ENCODE data around the gene NCDN.

Gene NCDN

DNA sequence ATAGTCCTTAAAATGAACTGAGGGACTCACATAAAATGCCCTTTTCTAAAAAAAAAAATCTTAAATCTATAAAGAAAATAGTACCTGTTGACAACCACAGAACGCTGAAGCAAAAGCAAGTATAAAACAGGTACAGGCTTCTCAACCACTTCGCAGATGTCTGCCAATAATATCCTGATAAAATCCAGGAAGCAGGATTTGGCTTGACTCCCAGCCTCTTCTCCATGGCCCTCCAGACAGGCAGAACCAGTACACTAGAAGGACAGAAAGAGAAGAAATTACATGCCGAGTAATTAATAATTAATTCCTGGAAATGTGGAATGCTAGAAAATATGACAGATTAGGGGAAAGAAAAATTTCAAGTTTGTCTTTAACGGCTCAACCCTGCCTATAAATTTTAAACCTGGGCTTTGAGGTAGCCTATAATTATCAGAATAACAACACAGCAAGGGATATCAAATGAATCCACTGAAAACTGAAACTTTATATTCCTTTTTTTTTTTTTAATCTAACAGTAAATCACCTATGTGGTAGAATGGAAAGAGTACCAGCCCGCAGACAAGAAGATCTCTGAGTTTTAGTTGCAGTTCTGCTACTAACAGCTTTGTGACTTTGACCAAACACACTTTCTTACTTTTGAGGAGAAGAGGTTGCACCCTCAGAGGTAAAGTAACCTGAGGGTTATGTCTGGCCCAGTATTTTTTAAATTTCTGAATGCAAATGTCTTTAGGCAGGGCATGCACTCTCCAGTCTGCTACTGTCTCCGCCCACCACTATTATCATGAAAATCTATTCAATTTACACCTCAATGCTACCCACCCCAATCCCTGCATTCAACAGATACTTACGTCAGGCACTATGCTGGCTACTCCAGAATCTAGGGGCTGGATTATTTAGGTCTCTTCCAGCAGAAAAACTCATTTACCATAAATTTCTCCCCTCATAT is 3.1 kb upstream of the NCDN start:
- DNase-seq: no peak

DNA sequence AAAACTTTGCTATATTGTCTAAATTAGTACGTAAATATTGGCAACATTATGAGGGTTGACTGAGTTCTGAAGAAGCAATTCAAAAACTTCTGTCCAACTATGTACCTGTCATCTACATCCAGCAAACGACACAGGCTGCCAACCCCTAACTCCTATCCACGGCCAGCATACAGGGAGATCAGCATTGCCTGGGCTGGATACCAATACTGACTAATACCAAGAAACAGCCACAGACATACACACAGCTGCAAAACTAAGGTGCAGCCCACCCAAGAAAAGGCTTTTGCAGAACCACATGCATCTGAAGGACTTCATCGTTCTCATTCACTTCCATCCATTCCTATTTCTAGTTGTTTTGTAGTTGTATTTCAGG is 2.4 kb upstream of the NCDN start:
- DNase-seq: no peak

DNA sequence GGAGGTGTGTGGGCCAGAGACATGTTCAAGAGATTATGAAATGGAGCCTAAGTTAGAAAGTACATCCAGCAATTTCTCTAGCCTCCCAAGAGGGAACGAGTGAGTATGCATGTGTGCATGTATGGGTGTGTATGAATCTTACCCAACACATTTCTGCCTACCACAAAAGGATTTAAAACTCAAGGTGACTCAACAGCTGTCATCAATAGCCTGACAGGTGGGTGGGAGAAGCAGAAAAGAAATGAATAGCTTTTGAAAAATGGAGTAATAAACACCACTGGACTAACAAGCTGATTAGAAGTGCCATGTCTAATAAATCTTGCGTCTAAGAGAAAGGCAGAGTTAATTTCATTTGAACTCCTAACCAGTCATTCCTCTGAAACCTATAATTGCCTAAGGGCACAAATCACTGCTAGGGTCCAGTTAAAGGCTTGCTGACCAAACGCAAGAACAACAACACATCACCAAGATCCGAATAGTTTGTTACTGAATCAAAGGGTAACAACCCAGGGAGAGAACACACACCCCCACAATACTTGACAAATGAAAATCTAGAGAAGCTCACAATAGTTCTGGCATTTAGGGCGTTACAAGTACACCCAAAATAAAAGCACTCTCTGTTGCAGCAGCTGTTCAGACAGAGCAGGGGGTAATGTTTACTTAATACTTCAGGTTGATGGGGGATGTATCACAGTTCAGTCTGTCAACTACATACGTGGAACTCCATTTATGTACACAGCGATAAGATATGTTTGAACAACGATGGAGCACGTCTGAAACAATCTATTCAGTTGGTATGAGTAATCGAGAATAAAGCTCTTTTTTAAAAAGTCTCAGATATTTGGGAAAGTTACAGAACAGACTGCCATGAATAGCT is 1.8 kb upstream of the NCDN start:
- DNase-seq: no peak

DNA sequence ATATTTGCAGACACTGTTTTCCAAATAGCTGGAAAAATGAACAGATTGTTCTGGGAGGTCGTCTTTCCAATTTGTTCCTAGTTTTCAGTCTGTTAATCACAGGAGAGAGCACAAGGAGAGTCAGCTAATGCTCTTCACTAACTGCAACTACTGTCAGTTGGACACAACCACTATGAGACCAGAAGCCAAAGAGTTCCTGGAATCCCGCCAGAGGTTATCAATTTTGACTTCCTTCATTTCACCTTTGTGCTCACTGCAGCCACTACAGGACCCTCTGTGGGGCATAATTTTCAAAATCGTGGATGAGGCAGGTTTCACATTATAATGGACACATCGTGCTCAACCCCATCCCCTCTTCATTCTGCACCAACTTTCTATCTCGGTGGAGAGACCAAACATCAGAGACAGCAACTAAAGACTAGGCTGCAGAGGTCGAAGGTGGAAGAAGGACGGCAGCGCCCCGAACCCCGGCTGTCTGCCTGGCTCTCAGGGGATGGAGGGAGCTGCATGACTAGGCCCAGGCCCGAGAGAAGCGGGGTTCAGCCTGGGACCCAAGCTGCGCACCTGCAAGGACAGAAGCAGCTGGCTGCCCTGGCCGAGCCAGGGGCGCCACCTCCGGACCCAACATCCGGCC is 998 bp upstream of the NCDN start:
- DNase-seq: no peak

DNA sequence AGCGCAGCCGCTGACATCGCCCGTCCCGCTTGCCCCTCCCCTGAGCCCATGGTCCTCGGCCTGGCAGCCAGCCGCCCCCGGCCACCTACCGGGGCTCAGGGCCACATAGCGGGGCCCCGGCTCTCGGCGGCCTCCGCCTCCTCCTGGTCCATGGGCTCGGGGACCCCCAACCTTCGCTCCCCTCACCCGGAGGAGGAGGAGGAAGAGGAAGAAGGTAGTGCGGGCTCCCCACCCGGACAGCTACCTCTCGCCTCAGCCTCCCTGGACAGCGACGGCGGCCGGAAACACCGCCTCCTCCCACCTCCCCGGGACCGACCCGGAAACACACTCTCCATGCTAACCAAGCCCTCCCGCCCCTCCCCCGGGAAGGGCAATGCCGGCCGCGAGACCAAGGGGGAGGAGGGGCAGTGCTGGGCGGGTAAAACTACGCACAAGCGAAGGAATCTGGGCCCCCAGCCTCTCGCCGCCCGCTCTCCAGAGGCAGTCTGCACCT is 435 bp upstream of the NCDN start, which contains the start of gene KIAA0319L:
Gene KIAA0319L, minus strand, starts transcription at position 286 of the 493 bp plus-strand sequence. CDS start 2,912 bp downstream, outside the sequence.
- DNase-seq: peak; percentile 48 to 89 (median 79)

DNA sequence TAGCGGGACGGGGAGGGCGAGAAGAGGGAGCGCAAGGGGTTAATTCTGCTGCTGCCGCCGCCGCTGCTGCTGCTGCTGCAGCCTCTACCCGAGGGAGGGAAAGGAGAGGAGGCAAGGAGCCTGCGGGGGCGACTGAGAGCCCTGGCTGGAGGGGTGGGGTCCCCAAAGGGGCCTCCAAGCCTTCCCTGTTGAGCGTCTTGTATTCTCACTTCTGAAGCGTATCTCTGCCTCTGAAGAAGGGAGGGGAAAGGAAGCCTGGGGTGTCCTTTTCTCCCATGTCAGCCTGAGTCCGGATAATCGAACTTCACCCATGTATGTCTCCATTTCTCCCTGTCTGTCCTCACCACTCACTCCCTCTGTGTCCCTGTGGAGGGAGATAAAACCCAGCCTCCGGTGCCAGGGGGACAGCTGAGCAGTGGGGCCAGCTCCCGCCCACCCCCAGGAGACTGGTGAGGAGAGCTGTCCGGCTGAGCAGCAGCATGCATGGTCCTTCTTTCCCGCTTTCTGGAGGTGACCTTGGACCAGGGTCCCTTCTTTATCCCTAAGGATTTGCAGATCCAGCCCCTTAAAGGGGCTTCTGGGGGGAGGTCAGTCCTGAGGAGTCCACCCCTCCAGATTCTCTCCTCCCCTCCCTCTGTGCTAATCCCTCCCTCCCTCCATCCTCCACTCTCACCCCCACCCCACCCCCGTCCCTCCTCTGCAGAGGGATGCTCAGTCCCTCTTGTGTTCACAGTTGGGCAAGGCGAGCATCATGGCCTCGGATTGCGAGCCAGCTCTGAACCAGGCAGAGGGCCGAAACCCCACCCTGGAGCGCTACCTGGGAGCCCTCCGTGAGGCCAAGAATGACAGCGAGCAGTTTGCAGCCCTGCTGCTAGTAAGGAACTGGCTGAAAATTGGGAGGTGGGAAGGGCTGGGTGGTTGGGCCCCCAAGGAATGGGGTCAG is 1.0 kb downstream of the NCDN start:
- DNase-seq: peak in 1 of 3 donors; percentile 33

DNA sequence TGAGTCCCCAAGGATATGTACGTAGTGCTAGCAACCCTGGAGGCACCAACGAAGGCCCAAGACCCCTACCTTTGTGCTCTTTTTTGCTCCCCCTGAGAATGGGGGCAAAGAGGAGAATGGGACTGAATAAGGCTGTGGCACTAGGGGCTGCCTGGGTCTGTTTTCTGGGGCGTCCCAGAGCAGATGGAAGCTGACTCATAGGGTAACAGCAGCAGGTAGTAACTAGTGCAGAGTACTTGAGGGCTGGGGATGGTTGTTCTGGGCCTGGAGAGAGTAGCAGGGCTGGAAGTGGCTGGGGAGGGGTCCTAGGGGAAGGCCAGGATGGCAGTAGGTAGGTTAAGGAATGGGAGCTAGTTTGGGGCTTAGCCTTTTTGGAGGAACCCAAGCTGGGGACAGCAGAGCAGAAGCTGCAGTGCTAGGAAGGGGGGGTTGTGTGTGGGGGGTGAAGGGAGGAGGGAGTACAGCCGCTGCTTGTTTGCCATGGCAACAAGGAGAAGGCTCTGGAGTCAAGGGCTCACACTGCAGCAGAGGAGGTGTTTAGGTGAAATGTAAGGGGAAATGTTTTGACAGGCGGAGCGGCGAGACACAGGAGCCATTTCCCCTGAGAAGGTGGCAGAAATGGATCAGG is 1.8 kb downstream of the NCDN start:
- DNase-seq: no peak

DNA sequence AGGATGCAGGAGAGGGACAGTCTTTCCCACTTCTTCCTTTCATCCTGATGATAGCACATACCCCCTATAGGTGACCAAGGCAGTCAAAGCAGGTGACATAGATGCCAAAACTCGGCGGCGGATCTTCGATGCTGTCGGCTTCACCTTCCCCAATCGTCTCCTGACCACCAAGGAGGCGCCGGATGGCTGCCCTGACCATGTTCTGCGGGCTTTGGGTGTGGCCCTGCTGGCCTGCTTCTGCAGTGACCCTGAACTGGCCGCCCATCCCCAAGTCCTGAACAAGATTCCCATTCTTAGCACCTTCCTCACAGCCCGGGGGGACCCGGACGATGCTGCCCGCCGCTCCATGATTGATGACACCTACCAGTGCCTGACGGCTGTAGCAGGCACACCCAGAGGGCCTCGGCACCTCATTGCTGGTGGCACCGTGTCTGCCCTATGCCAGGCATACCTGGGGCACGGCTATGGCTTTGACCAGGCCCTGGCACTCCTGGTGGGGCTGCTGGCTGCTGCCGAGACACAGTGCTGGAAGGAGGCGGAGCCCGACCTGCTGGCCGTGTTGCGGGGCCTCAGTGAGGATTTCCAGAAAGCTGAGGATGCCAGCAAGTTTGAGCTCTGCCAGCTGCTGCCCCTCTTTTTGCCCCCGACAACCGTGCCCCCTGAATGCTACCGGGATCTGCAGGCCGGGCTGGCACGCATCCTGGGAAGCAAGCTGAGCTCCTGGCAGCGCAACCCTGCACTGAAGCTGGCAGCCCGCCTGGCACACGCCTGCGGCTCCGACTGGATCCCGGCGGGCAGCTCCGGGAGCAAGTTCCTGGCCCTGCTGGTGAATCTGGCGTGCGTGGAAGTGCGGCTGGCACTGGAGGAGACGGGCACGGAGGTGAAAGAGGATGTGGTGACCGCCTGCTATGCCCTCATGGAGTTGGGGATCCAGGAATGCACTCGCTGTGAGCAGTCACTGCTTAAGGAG is 2.9 kb downstream of the NCDN start:
- DNase-seq: no peak

DNA sequence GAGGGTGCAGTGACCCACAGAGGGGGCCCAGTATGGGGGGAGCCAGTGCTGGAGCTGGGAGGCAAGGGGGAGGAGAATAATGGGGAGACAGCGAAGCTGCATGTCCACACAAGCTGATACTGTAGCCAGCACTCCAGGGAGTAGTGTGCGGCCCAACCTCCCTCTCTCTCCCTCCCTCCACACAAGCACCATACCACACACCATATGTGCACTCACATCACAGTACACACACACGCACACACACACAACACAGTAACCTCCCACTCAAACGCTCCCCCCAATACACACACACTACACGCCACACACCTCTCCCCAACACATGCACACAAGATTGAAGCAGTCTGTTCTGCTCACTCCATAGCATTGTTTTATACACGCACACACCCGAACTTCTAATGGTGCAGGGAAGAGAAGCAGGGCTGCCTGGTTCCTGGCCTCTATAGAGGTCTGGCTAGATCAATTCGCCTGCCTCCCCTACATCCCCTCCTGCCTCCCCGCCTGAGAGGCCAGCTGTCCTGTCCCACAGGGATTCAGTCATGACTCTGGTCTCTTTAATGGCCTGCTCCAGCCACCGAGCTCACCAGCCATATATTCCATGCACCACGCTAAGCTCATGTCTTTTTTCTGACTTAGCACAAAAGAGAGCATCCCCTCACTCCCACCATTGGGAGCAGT is 3.8 kb downstream of the NCDN start:
- DNase-seq: no peak

DNA sequence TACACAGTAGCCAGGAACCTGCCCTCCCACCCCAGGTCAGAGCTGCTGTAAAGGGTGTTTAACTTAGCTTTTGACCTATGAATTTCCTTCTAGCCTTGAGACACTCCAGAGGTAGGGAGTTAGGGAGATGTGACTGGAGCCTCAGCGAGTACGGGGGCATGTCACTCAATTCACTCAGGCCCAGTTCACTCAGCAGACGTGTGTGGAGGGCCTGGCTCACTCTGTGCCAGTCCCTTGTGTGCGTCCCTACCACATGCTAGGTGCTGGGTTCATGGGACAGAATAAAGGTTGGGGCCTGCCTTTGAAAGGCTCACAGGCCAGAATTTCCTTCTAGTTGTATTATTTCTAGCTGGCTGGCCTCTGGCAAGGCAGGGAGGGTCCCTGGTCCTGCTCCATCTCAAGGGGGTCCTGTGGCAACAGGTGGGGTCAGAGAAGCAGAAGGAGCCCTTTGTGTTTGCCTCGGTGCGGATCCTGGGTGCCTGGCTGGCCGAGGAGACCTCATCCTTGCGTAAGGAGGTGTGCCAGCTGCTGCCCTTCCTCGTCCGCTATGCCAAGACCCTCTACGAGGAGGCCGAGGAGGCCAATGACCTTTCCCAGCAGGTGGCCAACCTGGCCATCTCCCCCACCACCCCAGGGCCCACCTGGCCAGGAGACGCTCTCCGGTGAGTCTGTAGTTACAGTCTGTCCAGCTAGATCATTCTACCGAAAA is 4.5 kb downstream of the NCDN start:
- DNase-seq: no peak

DNA sequence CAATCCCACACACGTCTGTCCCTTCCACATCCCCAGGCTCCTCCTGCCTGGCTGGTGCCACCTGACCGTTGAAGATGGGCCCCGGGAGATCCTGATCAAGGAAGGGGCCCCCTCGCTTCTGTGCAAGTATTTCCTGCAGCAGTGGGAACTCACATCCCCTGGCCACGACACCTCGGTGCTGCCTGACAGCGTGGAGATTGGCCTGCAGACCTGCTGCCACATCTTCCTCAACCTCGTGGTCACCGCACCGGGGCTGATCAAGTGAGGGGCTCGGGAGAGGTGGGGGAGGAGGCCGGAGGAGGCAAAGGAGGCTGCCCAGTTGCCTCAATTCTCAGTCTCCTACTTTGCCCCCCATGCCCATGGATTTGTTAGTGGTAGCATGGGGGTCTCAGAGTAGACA is 5.6 kb downstream of the NCDN start:
- no peak for DNase-seq

DNA sequence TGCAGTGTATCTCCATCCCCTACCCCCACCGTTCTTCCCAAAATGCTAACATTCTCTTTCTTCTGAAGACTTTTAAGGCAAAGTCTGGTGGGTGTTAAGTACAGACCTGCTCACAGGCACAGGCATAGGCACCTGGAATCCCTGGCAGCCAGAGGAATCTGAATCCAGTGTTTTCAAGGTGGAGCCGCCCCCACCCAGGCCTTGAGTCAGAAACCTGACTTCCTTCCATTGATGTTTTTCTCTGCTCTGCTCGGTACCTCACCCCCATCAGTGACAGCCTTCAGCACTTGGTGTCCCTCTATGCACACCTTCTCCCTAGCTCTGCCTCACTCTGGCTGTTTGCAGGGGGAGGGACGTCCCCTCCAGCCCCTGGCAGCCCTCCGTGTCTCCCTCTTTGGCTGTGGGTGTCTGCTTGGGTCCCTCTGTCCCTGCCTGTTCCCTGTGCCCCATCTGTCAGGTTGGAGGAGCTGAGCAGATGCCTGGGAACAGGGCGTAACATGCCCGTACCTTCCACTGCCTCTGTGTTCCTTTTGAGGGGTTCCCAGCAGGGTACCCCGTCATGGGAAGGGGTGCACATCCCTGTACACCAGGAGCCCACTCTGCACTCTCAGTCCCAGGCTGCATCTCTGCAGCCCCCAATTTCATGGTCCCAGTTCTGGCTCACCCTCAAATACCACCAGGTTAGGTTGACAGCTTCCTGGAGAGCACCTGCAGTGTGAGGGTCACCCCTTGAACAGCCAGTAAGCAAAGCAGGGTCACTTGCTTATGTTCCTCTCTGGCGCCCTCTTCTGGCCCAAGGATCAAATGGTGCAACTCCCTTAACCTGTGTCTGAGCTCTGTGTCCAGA is 6.7 kb downstream of the NCDN start:
- peak; percentile 80 to 91 (median 88) for DNase-seq

DNA sequence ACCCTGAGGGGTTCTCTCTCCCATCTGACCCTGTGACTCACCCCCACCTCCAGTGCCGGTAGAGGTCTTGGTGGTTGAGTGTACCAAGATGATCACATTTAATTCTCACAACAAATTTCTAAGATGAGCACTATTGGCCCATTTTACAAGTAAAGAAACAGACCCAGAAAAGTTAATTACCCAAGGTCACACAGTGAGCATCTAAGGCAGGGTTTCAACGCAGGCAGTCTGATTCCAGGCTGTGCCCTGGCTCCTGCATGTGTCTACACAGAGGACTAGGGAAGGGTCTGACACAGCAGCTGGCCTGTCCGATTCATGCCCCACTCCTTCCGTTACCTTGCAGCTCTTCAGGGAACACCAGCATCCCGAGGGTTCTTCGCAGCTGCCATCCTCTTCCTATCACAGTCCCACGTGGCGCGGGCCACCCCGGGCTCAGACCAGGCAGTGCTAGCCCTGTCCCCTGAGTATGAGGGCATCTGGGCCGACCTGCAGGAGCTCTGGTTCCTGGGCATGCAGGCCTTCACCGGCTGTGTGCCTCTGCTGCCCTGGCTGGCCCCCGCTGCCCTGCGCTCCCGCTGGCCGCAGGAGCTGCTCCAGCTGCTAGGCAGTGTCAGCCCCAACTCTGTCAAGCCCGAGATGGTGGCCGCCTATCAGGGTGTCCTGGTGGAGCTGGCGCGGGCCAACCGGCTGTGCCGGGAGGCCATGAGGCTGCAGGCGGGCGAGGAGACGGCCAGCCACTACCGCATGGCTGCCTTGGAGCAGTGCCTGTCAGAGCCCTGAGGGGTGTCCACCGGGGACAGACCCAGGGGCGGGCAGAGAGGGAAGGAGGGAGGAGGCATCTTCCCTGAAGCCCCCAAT is 7.5 kb downstream of the NCDN start:
- no peak for DNase-seq

DNA sequence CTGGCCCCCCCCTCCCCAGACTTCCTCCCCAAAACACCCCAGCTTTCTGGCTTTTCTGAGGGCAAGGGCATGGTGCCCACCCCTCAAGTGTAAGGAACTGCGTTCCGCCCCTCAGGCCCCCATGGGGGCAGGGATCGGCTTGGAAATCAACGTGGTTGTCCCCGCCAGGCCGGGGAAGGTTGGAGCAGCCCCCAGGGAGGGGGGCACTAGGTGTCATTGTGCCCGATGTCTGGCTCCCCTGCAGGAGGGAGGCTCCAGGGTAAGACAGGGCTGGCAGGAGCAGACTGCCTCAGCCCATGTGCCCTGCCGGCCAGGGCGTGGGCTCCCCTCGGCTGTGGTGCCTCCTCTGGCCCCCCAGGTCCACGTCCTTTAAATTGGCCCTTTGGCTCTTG is 8.1 kb downstream of the NCDN start:
- DNase-seq: no peak

DNA sequence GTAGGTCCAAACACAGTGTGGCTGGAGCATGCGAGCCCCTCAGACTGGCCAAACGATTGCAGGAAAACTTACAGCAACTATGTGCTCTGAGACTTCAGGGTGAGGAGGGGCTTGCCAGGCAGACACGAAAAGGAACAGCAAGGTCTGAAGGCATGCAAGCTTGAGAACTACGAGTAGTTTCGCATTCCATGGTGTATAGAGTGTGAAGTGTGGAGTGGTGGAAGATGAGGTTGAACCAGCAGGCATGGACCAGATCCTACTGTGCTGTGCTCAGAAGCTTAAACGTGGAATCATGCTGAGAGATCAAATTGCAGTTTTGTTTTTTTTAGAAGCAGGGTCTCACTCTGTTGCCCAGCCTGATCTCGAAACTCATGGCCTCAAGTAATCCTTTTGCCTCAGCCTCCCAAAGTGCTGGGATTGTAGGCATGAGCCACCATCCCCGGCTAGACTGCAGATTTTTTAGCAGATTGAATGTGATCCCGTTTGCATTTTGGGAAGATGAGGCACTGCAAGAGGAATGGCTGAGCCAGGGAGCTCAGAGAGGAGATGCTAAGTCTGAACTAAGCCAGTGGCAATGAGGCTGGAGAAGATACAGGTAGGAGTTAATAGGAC is 10.5 kb downstream of the NCDN start:
- no peak for DNase-seq

DNA sequence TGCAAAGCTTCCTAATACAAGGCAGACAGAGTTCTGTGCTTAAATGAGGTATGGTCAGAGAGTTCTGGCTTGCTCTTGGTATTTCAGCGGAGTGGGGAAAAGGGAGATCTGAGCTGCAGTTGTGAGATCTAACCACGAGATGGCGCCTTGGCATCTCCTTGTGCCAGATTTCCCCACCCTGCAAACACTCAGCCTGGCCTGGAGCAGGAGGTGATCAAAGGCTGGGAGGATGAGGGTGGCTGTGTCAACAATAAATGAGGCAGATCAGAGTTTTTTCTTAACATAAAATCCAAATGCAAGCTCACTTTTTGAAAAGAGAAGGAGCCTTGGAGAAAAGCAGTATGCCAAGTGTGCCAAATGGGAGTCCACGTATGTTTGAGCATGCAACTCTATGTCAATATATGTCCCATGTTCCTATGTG is 11.4 kb downstream of the NCDN start:
- peak; percentile 73 to 80 (median 77) for DNase-seq

Data from suppressor macrophage treated with lipopolysaccharide for 1 hour (primary cell).